ENCODE measurements around the gene PRDM7.
"Not testable (repeated sequence)": the region's sequence is repeated elsewhere in the genome, so short reads cannot be mapped to it uniquely, and the experiment has no call there.

The PRDM7 gene

DNA sequence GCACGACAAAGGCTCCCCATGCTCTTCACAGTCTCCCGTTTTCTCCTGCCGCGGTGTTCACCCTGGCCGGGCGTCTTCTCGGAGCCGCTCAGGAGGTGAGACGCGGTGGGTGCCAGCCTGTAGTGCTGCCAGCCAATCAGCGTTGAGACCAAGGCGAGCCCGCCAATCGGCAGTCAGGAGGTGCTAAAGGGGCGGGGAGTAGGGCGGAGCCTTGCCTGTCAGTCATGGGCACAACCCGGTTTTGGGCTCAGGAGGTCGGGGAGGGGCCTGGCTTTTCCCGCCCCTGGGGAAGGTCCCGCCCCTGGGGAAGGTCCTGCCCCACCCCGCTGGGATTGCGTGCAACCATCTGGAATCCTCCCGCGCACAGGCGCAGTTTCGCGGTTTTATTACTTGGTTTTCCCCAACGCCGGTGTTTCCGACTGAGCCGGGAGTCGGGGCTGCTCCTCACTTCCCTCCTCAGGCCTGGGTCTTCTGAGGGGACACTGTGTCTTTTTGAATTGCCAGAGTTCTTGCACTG lies at the start of gene PRDM7:
PRDM7 (minus strand) TSS at position 92 of the 517 bp plus-strand sequence. CDS start 1,421 bp downstream, outside the sequence.
- DNase-seq (ENCODE audit: low spot score): peak; percentile 94

DNA sequence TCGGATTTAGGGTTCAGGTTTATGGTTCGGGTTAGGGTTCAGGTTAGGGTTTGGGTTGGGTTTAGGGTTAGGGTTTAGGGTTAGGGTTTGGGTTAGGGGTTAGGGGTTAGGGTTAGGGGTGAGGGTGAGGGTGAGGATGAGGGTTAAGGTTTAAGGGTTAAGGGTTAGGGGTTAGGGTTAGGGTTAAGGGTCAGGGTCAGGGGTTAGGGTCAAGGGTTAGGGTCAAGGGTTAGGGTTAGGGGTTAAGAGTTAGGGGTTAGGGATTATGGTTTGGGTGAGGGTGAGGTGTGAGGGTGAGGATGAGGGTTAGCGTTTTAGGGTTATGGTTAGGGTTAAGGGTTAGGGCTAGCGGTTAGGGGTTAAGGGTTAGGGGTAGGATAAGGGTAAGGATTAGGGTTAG lies 44.7 kb upstream of the PRDM7 start:
- DNase-seq (ENCODE audit: low spot score): not testable (repeated sequence)

DNA sequence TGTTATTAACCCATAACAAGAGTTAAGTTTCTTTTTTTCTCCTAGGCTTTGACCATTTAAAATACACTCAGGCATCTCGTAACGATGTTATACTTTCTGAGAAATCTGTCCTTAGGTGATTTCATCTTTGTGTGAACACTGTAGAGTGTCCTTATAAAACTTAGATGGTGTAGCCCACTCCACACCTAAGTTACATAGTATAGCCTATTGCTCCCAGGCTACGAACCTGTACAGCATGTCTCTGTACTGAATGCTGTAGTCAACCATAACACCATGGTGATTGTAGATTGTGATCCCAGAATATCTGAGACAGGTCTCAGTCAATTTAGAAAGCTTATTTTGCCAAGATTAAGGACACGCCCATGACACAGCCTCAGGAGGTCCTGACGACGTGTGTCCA lies 30.5 kb upstream of the PRDM7 start:
- DNase-seq (ENCODE audit: low spot score): not testable (repeated sequence)

DNA sequence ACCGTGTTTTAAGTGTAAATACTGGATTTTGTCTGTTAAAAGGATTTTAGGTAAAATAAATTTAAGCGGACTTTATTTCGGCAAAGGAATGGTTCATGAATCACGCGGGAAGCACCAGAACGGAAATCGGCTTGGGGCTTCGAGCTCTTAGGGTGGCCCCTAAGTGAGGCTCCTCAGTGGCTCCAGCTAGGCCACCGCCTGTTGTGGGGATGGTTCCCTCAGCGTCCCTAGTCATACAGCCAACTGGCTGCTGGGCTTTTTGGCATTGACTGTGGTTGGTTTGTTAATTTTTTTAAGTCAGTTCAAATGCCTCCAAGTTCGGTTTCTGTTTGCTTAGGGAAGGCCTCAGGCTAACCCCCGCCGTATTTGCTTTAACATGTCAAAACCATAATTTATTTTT lies 29.9 kb upstream of the PRDM7 start:
- not testable (repeated sequence) for DNase-seq (ENCODE audit: low spot score)

DNA sequence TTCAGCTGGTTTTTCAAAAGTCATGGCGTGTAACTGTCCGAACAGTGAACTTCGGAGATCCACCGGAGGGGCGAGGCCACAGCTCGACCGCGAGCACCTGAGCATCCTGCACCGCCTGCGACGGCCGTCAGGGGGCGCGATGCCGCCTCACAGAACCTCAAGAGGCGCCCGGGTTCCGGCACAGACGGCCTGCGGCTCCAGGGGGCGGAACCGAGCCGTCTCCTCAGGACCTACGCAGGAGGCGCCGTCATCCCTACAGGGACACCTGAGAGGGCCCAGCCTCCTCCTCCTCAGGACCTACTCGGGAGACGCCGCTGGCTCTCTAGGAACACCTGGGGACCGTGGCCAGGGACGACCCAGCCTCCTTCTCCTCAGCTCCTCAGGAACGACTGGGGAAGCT lies 29.1 kb upstream of the PRDM7 start:
- DNase-seq (ENCODE audit: low spot score): not testable (repeated sequence)

DNA sequence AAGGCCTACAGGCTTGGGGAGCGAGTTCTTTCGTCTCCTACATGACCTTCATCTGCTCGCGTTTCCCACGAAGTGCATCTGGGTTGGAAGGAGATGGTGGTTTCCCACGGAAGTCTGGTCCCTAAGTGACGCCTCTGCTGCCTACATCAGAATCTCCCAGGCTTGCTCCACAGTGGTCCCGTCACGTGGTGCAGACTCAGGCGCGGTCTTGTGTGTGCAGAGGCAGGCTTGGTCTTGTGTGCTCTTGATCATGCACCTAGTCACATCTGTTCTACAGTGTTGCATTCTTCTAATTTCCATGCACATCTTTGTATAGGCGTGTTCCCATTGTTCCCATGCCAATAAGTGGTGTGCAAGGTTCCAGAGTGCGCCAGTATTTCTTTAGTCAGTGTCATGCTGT lies 27.6 kb upstream of the PRDM7 start:
- not testable (repeated sequence) for DNase-seq (ENCODE audit: low spot score)

DNA sequence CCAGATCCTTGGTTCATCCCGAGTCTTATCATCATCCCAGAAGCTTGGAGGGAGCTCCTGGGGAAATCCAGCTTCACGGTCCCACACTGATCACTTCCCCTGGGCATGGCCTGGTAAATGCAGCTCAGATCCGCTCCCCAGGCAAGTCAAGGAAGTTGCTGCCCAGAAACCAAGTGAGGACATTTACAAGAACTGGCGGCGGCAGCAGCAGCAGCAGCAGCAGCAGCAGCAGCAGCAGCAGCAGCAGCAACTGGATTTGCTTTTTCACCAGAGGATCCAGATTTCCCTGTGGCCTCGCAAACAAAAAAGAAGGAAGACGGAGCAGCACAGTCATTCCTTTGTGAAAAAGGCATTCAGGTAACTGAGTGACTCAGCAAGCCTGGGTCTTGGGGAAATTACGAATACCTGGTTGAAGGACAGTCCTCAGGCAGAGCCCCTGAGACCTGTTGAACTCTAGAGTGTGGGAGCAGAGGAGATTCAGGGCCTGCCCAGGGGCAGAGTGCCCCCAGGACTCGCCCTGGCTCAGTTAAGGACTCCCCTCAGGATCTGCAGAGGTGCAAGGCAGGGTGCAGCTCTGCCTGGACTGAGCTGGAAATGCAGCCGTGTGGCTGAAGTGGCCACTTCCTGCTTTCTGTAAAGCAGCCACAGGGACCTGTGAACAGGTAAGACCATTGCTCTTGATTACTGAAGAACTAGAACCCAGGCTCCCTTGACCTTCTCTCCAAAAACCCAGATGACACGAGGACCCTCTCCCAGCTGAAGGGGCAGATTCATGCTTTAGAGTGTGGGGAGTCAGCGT lies 25.2 kb upstream of the PRDM7 start:
- DNase-seq (ENCODE audit: low spot score): not testable (repeated sequence)

DNA sequence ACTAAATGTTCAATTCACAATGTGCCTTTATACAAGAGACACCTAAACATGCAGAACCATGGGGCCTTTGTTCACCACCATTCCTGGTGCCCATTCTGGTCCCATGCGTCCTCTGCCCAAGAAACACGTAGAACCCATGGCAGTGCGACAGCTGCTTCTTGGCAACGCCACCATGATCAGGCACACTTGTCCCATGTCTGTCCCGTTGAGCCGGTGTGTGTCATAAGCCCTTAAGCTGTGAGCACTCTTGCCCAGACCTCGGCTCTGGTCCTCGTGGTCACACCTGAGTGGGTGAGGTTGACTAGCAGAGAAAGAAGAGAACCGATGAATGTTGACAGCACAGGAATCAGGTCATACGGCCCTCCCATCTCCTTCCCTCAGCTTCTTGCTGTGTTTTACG lies 24.2 kb upstream of the PRDM7 start:
- not testable (repeated sequence) for DNase-seq (ENCODE audit: low spot score)

DNA sequence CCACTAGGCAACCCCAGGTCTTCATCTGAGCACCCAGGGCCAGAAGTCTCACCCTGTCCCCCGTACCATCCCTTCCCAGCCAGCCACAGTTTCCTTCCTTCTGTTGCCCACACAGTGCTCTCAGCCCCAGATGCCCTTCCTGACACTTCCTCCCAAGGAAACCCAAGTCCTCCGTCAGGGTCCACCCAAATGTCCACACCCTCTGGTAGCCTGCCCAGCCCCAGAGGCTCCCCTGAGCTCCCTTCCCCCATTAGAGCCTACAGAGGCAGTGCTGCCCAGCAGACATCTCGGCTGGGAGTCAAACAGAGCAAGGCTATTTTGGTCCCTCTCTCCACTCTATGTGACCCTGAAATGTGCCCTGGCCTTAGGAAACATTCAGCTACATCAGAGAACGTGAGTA lies 23.7 kb upstream of the PRDM7 start:
- not testable (repeated sequence) for DNase-seq (ENCODE audit: low spot score)

DNA sequence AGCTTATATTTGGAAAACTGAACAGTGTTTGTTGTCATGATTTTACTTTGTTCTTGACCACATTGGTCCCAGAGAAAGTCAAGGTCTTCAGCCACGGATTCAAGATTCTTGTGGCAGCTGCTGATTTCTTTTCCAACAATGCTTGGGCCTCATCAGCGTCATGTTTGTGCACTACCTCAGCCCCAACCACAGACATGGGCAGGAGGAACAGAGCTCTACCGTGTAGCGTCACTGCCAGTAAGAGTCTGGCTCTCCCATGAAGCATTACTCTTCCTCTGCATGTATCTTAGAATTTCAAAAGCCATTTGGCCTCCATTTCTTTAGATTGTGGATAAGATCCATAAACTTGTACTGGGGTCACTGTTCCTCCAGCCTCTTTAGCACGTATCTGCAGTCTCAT lies 23.1 kb upstream of the PRDM7 start:
- DNase-seq (ENCODE audit: low spot score): not testable (repeated sequence)

DNA sequence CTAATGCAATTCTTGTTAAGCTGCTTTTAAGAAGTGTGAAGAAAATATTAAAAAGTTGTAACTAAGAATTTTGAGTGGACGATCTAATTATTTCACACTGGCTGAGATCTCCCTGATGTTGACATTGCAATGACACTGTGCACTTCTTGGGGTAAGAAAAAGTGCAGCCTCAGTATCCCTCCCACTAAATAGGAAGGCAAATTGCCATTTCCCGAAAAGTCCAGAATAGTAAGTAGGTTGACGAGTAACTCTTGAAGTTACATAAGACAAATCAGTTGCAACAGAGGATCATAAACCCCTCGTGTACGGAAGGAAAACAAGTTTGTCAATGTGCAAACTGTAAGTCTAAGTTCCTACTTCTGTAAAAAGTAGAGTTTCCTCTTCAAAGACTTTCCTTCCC lies 21.8 kb upstream of the PRDM7 start:
- not testable (repeated sequence) for DNase-seq (ENCODE audit: low spot score)

DNA sequence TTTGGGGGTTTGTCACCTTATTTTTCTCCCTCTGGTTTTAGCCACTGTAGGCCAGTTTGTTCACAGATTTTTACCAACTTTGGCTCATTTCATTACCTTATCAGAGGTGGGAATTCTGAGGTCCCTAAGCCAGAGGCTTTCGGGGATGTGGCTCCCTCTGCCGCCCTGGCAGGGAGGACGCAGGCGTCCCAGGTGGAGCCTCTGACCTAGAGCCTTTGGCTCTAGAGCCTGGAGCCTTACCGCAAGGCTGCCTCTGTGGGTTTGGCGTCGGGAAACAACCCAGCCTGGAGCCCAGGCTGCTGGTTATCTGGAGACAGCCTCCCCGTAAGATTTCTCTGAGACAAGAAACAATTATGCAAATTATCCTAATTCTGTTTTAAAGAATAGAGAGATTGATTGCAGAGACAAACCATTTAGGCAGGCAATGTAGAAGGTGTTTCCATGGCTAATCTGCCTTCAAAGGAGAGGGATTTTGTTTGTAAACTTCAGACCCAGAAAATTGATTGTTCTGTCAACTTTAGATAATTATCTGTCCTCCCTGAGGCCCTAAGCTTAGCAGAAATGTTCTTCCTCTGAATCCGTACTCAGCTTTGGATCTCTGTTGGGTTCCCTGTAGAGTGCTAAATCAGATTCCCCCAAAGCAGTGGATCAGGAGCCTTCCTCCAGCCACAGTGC lies 20.0 kb upstream of the PRDM7 start:
- DNase-seq (ENCODE audit: low spot score): not testable (repeated sequence)

DNA sequence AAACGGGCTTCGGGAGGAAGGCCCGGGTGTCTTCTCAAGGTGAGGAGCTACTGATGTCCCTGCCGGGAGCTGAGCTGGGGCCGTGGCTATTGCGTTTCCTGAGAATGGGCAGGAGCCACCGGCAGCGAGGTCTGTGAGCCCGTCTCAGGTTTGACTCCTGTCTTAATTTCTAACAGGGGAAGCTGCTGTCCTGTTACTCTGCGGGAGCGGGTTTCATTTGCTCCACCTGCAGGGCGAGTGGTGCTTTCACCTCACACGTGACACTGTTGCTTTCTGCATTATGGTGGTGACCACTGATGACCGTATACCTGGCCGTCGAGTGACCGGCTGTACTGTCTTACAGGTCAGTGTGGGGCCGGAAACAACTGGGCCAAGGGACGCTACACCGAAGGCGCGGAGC lies 17.7 kb upstream of the PRDM7 start:
- not testable (repeated sequence) for DNase-seq (ENCODE audit: low spot score)

DNA sequence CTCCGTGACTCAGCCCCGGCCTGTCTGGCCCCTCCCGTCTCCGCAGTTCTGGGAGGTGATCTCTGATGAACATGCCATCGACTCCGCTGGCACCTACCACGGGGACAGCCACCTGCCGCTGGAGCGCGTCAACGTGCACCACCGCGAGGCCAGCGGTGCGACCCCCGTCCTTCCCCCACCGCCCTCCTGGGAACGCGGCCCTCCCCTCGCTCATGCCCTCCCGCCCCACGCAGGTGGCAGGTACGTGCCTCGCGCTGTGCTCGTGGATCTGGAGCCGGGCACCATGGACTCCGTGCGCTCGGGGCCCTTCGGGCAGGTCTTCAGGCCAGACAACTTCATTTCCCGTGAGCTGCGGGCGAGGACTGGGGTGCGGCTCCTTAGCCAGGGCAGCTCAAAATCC lies 17.2 kb upstream of the PRDM7 start:
- DNase-seq (ENCODE audit: low spot score): not testable (repeated sequence)

DNA sequence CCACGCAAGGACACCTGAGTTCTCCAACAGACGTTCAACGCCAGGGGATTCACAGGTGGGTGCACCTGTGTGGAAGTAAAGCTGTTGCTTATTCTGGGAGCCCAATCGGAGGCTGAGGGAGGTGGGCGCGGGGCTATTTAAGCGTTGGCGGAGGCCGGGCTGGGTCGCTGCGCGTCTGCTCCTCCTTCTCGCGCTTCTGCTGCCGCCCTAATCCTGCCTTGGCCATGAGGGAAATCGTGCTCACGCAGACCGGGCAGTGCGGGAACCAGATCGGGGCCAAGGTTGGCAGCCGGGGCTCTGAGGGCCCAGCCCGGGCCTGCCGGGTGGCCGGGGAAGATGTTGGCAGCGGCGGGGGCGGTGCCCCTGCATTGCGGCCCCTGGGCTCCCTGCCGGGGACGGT lies 16.7 kb upstream of the PRDM7 start:
- DNase-seq (ENCODE audit: low spot score): not testable (repeated sequence)

DNA sequence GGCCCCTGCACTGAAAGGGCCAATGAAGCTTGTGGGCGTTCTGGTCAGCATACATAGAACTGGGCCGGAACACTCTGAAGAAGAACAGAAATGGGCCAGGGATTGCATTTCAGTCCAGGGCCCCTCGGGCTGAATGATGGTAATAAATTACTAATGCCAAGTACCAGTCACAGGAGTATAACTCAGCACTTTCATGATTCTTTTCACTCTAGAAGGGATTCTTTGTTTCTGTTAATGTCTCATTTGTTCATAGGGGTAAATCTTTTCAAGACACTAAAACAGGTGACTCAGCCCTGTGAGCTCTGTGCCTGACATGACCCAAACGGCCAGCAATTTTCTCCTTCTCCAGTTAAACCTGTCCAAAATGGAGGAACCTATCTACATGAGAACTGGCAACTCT lies 15.7 kb upstream of the PRDM7 start:
- not testable (repeated sequence) for DNase-seq (ENCODE audit: low spot score)

DNA sequence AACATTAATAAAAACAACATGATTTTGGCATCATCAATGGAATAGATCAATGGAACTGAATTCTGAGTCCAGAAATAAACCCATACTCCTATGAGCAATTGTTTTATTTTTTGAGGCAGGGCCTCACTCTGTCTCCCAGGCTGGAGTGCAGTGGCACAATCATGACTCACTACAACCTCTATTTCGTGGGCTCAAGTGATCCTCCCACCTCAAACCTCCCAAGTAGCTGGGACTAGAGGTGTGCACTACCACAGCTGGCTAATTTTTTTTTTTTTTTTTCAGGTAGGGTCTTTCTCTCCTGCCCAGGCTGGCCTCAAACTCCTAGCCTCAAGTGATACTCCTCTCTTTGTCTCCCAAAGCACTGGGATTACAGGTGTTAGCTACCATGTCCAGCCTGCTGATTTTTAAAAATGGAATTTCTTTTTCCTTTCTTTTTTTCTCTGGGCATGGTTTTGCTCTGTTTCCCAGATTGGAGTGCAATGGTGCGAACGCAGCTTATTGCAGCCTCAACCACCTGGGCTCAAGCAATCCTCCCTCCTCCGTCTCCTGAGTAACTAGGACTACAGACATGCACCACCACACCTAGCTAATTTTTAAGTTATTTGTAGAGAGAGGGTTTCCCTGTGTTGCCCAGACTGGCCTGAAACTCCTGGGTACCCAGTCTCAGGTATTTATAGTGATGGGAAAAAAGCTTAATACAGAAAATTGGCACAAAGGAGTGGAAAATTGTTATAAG lies 7.3 kb upstream of the PRDM7 start:
- no peak for DNase-seq (ENCODE audit: low spot score)

DNA sequence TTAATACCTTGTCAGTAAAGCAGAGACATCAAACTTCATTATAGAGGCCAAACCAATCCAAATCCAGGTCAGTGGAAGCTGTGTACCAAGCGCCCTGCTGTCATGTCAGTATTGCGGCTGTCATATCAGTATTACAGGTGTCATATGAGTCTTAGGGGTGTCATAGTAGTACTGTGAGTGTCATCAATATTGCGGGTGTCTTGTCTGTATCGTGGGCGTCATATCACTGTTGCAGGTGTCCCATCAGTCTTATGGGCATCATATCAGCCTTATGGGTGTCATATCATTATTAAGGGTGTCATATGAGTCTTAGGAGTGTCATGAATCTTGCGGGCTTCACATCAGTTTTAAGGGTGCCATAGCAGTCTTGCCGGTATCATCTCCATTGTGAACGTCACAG lies 6.0 kb upstream of the PRDM7 start:
- DNase-seq (ENCODE audit: low spot score): no peak

DNA sequence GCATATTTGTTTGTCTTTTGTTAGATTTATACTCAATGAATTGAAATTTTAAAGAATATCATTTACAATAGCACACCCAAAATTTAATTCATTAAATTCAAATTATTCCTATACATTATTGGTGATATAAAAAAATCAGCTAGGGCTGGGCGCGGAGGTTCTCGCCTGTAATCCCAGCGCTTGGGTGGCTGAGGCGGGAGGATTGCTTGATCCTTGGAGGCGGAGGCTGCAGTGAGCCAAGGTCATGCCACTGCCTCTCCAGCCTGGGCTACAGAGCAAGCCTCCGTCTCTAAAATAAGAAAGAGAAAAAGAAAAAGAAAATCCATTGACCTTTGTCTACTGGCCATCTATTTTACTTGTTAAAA lies 4.5 kb upstream of the PRDM7 start:
- no peak for DNase-seq (ENCODE audit: low spot score)

DNA sequence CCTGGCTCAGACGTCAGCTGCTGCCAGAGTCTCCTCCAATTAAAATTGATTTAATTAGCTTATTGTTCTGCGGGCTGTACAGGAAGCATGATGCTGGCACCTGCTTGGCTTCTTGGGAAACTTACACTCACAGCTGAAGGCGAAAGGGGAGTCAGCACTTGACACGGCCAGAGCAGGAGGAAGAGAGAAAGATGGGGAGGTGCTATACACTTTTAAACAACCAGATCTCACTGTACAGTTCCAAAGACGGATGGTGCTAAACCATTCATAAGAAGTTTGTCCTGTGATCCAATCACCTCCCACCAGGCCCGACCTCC lies 1.4 kb upstream of the PRDM7 start:
- no peak for DNase-seq (ENCODE audit: low spot score)

DNA sequence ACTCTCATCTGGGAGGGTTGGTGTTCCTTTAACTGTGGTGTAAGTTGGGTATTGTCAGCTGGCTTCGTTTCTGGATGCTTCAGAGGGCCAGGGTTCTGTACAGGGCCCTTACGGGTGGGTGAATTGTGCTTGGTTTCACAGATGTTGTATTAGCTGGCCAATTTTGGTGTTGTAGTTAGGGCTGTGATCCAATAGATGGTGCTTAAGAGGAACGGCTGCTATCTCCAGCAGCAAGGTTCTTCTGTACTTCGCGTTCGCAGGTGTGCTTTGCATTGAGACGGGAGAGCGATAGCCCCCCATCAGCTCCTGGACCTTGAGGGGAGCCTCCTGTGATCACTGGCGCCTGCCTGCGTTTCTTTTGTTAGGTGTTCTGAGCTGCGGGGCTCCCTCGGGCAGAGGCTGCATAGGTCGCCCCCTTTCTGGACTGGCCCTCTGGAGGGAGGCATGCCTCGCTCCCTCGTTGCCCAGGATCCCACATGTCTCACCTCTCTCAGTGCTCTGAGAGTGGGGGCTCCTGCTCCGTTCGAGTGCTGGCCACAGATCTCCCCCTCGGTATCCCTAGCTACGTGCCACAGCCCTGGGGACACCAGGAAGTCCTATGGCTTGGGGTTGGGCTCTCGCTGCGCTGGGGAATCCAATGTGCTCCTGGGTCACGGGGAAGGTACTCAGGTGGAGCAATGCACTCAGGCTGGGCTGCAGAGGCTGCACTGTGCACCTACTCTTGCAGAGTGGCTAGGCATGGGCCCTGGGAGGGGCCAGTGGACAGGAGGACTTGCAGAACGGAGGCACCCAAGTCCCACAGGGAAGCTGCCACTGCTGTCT lies 837 bp upstream of the PRDM7 start:
- DNase-seq (ENCODE audit: low spot score): no peak

Data from AG08396 (cell line).